ENCODE data around the gene CREB3L2. TPM values are rescaled to one million over a fixed set of nuclear protein-coding genes. Genes with fewer than 3 reads are reported as not detected.
A peak's percentile ranks its signal among the peaks of the same experiment; 100 is the strongest.

The CREB3L2 gene
- total RNA-seq, 4 donors from 2014 or later: 7.9 to 19.1 (median 11.7) TPM

DNA sequence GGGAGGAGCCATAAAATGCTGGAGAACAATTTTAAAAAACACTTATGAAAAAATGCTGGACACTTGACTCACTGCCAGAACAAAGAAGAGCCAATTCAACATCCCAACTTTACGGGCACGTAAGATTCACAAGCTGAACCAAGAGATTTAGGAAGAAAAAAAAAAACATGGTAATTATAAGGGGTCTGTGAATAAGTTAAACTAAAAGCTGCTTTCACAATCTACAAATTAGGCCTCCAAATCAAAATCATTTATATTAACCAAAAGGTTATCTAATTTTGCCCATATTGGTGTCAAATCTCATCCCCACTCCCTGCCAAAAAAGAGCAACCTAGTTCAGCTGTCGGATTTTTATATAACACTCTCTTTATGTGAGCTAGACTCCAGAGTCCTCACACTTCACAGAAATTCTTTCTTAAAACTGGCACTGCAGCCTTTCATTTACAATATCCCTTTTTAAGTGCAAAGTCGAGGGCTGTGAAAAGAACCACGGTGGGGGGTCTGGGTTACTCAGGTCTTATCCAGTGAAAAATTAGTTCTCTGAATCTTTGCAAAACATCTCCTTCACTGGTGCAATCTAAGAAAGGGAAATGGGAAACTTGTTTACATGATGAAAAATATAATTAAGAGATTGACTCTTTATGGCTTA, 124.7 kb downstream of the CREB3L2 start:
- TF ChIP-seq, protein P1, sequence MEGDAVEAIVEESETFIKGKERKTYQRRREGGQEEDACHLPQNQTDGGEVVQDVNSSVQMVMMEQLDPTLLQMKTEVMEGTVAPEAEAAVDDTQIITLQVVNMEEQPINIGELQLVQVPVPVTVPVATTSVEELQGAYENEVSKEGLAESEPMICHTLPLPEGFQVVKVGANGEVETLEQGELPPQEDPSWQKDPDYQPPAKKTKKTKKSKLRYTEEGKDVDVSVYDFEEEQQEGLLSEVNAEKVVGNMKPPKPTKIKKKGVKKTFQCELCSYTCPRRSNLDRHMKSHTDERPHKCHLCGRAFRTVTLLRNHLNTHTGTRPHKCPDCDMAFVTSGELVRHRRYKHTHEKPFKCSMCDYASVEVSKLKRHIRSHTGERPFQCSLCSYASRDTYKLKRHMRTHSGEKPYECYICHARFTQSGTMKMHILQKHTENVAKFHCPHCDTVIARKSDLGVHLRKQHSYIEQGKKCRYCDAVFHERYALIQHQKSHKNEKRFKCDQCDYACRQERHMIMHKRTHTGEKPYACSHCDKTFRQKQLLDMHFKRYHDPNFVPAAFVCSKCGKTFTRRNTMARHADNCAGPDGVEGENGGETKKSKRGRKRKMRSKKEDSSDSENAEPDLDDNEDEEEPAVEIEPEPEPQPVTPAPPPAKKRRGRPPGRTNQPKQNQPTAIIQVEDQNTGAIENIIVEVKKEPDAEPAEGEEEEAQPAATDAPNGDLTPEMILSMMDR (IDR thresholded peaks at IDR 0.05): no peak
- no peak for TF ChIP-seq POLR2A (IDR thresholded peaks at IDR 0.05)
- H3K4me3 ChIP-seq (ENCODE audit: low read depth, poor library complexity, severe bottlenecking): no peak overlapping the region
- intact Hi-C loops (cut with DNase I; ENCODE audit: low total_unique reads): no loop called here
- WGBS, 2 donors: 77 to 85% methylated on average over 5 of the region's 5 CpGs
- no peak for DNase-seq (ENCODE audit: low spot score in 2 of 2)

DNA sequence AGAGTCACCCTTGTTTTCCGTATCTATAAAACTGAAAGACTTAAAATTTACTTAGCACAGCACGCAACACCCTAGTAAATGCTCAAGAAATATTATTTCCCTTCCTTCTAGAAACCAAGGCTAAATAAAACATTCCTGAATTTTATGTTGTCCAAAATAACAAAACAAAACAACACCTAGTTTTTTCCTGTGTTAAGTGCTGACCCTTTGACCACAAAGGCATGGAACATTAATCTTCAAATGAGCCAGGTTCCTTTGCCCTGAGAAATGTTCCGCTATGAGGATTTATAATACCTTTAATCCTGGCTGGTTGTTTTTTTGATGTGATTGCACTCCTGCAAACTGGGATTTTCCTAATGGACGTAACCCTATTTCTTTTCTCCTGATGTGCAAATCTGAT, 126.1 kb downstream of the CREB3L2 start:
- TF ChIP-seq, protein P1 (IDR thresholded peaks at IDR 0.05): no peak
- no peak for TF ChIP-seq POLR2A (IDR thresholded peaks at IDR 0.05)
- intact Hi-C loops (cut with DNase I; ENCODE audit: low total_unique reads): no loop called here
- H3K4me3 ChIP-seq (ENCODE audit: low read depth, poor library complexity, severe bottlenecking): no peak overlapping the region
- WGBS, 2 donors: 96 to 99% methylated on average over 4 of the region's 4 CpGs
- no peak for DNase-seq (ENCODE audit: low spot score in 2 of 2)

DNA sequence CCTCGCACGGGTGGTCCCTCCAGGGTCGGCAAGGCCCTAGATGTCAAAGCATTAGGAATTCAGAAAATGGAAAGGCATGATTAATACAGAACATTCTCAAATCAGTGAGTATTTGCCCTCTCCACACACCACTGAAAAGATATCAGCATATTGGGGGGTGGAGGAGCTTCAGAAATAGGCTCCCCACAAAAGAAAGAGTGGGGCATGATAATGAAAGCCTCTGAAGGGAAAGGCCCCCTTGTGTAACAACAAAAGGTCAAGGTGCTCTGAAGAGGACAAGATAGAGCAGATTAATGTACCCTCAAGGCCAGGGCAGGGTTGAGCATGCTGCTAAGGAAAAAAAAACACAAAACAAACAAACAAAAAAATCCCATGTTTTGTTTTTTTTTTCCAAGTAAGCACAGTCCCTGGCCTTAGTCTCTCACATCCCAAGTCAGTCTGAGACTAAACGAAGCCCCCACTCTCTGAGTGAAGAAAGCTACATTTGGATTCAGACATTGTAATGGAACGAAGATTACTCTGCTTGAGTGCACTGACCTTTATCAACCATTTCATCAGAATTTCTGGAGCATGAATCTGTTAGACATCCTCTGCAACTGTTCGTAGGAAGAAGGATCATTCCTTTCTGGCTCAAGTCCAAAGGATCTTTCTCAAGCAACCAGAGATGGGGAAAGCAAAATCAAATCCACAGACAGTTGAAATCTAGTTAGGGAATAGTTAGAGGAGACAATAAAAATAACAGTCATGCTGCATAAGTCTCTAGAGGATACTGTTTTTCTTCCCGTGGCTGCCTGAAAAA, 127.7 kb downstream of the CREB3L2 start:
- WGBS, 2 donors: 70 to 72% methylated on average over 7 of the region's 7 CpGs
- H3K4me3 ChIP-seq (ENCODE audit: low read depth, poor library complexity, severe bottlenecking): no peak overlapping the region
- DNase-seq (ENCODE audit: low spot score in 2 of 2): no peak
- TF ChIP-seq, protein P1 (IDR thresholded peaks at IDR 0.05): no peak
- TF ChIP-seq POLR2A (IDR thresholded peaks at IDR 0.05): no peak
- intact Hi-C loops (cut with DNase I; ENCODE audit: low total_unique reads): no loop called here

DNA sequence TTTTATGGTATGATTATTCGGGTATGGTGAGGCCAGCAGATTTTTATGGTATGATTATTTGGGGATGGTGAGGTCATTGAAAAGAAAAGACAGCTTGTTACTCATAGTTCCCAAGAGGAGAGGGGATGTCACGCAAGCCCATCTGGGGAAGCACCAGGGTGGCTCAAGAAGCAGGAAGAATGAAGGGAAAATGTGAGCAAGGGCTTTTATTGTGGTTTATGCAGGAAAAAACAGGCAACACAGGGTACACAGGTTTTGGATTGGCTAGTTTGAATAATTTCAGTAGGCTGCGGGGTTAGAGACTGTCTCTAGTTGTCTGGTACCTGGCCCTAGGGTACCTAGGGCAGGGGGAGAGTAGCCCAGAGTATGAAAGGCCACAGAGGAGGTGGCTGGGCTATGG, 128.4 kb downstream of the CREB3L2 start:
- no peak overlapping the region for H3K4me3 ChIP-seq (ENCODE audit: low read depth, poor library complexity, severe bottlenecking)
- no peak for DNase-seq (ENCODE audit: low spot score in 2 of 2)
- TF ChIP-seq, protein P1 (IDR thresholded peaks at IDR 0.05): no peak
- TF ChIP-seq POLR2A (IDR thresholded peaks at IDR 0.05): no peak
- intact Hi-C loops (cut with DNase I; ENCODE audit: low total_unique reads): no loop called here
- 73 to 78% methylated on average over 3 of the region's 3 CpGs for whole genome bisulfite sequencing, 2 donors

DNA sequence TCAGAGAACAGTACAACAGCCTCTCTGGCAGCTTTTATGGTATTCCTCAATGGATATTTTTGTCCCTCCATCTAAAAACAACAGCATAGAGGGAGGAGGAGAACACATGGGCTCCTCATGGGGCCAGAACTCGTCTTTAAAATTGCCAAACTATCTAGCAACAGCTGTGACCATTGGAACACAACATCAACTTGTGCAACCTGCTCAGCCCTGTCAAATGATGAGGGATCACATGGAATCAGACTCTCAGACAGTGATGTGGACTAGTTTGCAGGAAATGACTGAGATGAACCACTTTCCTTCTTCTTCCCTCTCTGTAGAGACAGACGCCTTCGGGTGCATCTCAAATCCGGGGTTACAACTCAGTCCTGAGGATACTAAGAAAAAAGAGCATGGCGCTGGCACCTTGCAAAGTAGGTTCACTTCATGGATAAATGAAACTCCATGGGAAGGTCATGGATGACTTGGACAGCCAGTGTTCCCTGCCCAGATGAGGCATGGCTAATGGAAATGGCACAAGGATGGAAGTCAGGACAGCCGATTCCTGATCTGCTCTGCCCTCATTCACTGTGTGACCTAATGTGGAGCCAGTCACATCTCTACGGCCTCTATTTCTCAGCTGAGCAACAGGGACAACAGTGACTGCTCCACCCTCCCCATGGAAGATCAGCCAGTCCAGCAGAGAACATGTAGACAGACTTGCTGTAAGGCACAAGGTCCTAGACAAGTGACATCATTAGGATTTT, 130.5 kb downstream of the CREB3L2 start:
- DNase-seq (ENCODE audit: low spot score in 2 of 2): peak in 1 of 2 donors; percentile 45
- no peak for TF ChIP-seq POLR2A (IDR thresholded peaks at IDR 0.05)
- TF ChIP-seq, protein P1 (IDR thresholded peaks at IDR 0.05): no peak
- WGBS, 2 donors: 85 to 88% methylated on average over 7 of the region's 7 CpGs
- H3K4me3 ChIP-seq (ENCODE audit: low read depth, poor library complexity, severe bottlenecking): no peak overlapping the region
- intact Hi-C loops (cut with DNase I; ENCODE audit: low total_unique reads): no loop called here

All from lower leg skin (tissue), 4 donors.